OCI-LY1 (cell line): ENCODE results near the gene SLX4.

Experiments used
- EZH2 ChIP-seq: fragments of 200-600 bp; sonication (generic), shearing (Covaris generic); IDR thresholded peaks from 2 replicates; pipeline ENCODE4 v1.8.0; 2017; ENCODE audit warnings: borderline replicate concordance, mixed run types, mild to moderate bottlenecking, antibody characterized with exemption, low read length, moderate library complexity, mixed read lengths
- TF ChIP-seq, protein P1 (sequence below): fragments of 200-600 bp; sonication (generic), shearing (Covaris generic); IDR thresholded peaks from 2 replicates; pipeline ENCODE4 v1.5.1; 2017; ENCODE audit warnings: mild to moderate bottlenecking, antibody characterized with exemption, low read length, moderate library complexity, mixed read lengths

DNA sequence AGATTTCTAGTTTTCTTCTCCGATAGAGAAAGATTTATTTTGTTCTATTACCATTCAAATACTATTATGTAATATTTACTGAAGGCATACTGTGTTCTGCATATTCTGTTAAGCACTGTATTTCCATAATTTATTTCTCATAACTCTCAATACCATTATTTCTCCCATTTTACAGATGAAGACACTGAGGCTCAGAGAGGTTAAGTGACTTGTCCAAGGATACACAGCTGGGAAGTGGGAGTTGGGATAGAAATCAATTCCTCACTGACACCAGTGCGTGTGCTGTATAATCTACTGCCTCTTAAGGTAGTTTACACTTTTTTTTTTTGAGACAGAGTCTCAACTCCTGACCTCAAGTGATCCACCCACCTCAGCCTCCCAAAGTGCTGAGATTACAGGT, 41.6 kb downstream of the SLX4 start:
- TF ChIP-seq, protein P1, sequence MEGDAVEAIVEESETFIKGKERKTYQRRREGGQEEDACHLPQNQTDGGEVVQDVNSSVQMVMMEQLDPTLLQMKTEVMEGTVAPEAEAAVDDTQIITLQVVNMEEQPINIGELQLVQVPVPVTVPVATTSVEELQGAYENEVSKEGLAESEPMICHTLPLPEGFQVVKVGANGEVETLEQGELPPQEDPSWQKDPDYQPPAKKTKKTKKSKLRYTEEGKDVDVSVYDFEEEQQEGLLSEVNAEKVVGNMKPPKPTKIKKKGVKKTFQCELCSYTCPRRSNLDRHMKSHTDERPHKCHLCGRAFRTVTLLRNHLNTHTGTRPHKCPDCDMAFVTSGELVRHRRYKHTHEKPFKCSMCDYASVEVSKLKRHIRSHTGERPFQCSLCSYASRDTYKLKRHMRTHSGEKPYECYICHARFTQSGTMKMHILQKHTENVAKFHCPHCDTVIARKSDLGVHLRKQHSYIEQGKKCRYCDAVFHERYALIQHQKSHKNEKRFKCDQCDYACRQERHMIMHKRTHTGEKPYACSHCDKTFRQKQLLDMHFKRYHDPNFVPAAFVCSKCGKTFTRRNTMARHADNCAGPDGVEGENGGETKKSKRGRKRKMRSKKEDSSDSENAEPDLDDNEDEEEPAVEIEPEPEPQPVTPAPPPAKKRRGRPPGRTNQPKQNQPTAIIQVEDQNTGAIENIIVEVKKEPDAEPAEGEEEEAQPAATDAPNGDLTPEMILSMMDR: no peak
- no peak for TF ChIP-seq EZH2
